WTC11 (cell line): ENCODE data around the gene HOXA13. TPM values are rescaled to one million over a fixed set of nuclear protein-coding genes. Genes with fewer than 3 reads are reported as not detected.

ENCODE experiments used
- ATAC-seq: fragments of 200-7000 bp; cut with Tn5 transposase; 2 replicates; pipeline ENCODE4 v1.10.0; 2021; ENCODE audit warnings: mild to moderate bottlenecking, moderate library complexity
- CTCF ChIA-PET: fragments of 300-600 bp; sonication (Branson Sonifier 250); formaldehyde crosslinking; loops from one replicate; lab custom pipeline; 2021; ENCODE audit warnings: antibody characterized with exemption; lab: Charles Lee
- POLR2A ChIA-PET: fragments of 350-600 bp; sonication (Branson Sonifier 250); formaldehyde crosslinking; loops from one replicate; lab custom pipeline; 2021; ENCODE audit warnings: antibody characterized with exemption; lab: Charles Lee
- DNase-seq: peaks from one replicate; pipeline ENCODE4 v3.0.0; 2021; ENCODE audit warnings: low spot score
- H3K27ac Mint-ChIP-seq: 2 replicates; pipeline ENCODE4 v1.8.0; 2021; ENCODE audit warnings: mixed read lengths
- H3K27me3 Mint-ChIP-seq: 2 replicates; pipeline ENCODE4 v1.8.0; 2021; ENCODE audit warnings: low read depth, mild to moderate bottlenecking, moderate library complexity, mixed read lengths
- H3K36me3 Mint-ChIP-seq: 2 replicates; pipeline ENCODE4 v1.8.0; 2021; ENCODE audit warnings: mixed read lengths
- H3K4me1 Mint-ChIP-seq: 2 replicates; pipeline ENCODE4 v1.8.0; 2022; ENCODE audit warnings: mixed read lengths
- H3K4me3 Mint-ChIP-seq: 2 replicates; pipeline ENCODE4 v1.8.0; 2021; ENCODE audit warnings: mild to moderate bottlenecking, moderate library complexity, mixed read lengths
- H3K9me3 Mint-ChIP-seq: 2 replicates; pipeline ENCODE4 v1.8.0; 2021; ENCODE audit warnings: mixed read lengths
- ATF6 ChIP-seq: sonication (generic); formaldehyde crosslinking; IDR thresholded peaks from 2 replicates; pipeline ENCODE4 v1.8.1; 2023; ENCODE audit warnings: mild to moderate bottlenecking, missing genetic modification reagents
- CBFB ChIP-seq: sonication (generic); formaldehyde crosslinking; IDR thresholded peaks from 2 replicates; pipeline ENCODE4 v1.8.1; 2022; ENCODE audit warnings: mild to moderate bottlenecking, low read depth, missing genetic modification reagents
- CREB1 ChIP-seq: sonication (generic); formaldehyde crosslinking; IDR thresholded peaks from 2 replicates; pipeline ENCODE4 v1.8.0; 2023; ENCODE audit warnings: mild to moderate bottlenecking, missing genetic modification reagents
- CREM ChIP-seq: sonication (generic); formaldehyde crosslinking; IDR thresholded peaks from 2 replicates; pipeline ENCODE4 v1.8.1; 2022; ENCODE audit warnings: mild to moderate bottlenecking, missing genetic modification reagents, moderate library complexity
- CTCF ChIP-seq: fragments of 200-600 bp; IDR thresholded peaks from 2 replicates; pipeline ENCODE4 v1.8.0; 2022; ENCODE audit warnings: antibody characterized with exemption
- E2F1 ChIP-seq: sonication (generic); formaldehyde crosslinking; IDR thresholded peaks from 2 replicates; pipeline ENCODE4 v1.8.0; 2022; ENCODE audit warnings: mild to moderate bottlenecking, missing genetic modification reagents
- FOXK1 ChIP-seq: sonication (generic); formaldehyde crosslinking; IDR thresholded peaks from 2 replicates; pipeline ENCODE4 v1.8.0; 2022; ENCODE audit warnings: mild to moderate bottlenecking, moderate library complexity, missing genetic modification reagents
- FOXP4 ChIP-seq: sonication (generic); formaldehyde crosslinking; IDR thresholded peaks from 2 replicates; pipeline ENCODE4 v1.8.0; 2022; ENCODE audit warnings: mild to moderate bottlenecking, missing genetic modification reagents
- HMGA2 ChIP-seq: fragments of 250-450 bp; sonication (Bioruptor Pico); IDR thresholded peaks from 2 replicates; pipeline ENCODE4 v1.4.0; 2021; ENCODE audit warnings: mild to moderate bottlenecking, moderate library complexity
- MYBL2 ChIP-seq: sonication (generic); formaldehyde crosslinking; IDR thresholded peaks from 2 replicates; pipeline ENCODE4 v1.8.1; 2023; ENCODE audit warnings: mild to moderate bottlenecking, moderate library complexity, missing genetic modification reagents
- NR2C2 ChIP-seq: sonication (generic); formaldehyde crosslinking; IDR thresholded peaks from 2 replicates; pipeline ENCODE4 v1.8.0; 2022; ENCODE audit warnings: mild to moderate bottlenecking, missing genetic modification reagents
- PREB ChIP-seq: sonication (generic); formaldehyde crosslinking; IDR thresholded peaks from 2 replicates; pipeline ENCODE4 v1.8.1; 2022; ENCODE audit warnings: mild to moderate bottlenecking, missing genetic modification reagents, moderate library complexity, borderline replicate concordance
- RORB ChIP-seq: fragments of 250-450 bp; sonication (Bioruptor Pico); IDR thresholded peaks from 2 replicates; pipeline ENCODE4 v1.9.0; 2021; ENCODE audit warnings: mild to moderate bottlenecking
- USF2 ChIP-seq: sonication (generic); formaldehyde crosslinking; IDR thresholded peaks from 2 replicates; pipeline ENCODE4 v1.8.1; 2023; ENCODE audit warnings: mild to moderate bottlenecking, missing genetic modification reagents, moderate library complexity
- ZMAT4 ChIP-seq: fragments of 250-450 bp; sonication (Bioruptor Pico); IDR thresholded peaks from 2 replicates; pipeline ENCODE4 v1.9.0; 2021; ENCODE audit warnings: mild to moderate bottlenecking
- ZNF121 ChIP-seq: sonication (generic); formaldehyde crosslinking; IDR thresholded peaks from 2 replicates; pipeline ENCODE4 v1.8.0; 2023; ENCODE audit warnings: missing genetic modification reagents
- ZNF416 ChIP-seq: fragments of 250-450 bp; sonication (Bioruptor Pico); IDR thresholded peaks from 2 replicates; pipeline ENCODE4 v1.9.0; 2021; ENCODE audit warnings: mild to moderate bottlenecking, inconsistent platforms
- ZNF512 ChIP-seq: sonication (generic); formaldehyde crosslinking; IDR thresholded peaks from 2 replicates; pipeline ENCODE4 v1.8.1; 2022; ENCODE audit warnings: missing genetic modification reagents, borderline replicate concordance
- ZSCAN18 ChIP-seq: fragments of 250-450 bp; sonication (Bioruptor Pico); IDR thresholded peaks from 2 replicates; pipeline ENCODE4 v2.1.2; 2022; ENCODE audit warnings: mild to moderate bottlenecking, moderate library complexity
- total RNA-seq: library from RNA; stranded (reverse); gene quantifications from 3 replicates; pipeline ENCODE4 v1.2.3, GENCODE V29; 2021

The HOXA13 gene
- total RNA-seq, 1 experiment from 2014 or later, result not detected

GRCh38 chr7:27247000-27247399 is 47.1 kb upstream of the HOXA13 start (continued):
- TF ChIP-seq CTCF, result no peak
- no peak for TF ChIP-seq HMGA2 (CRISPR knock-in tag)
- TF ChIP-seq USF2 (CRISPR knock-in tag), result no peak
- TF ChIP-seq RORB, result no peak
- TF ChIP-seq PREB (CRISPR knock-in tag), result no peak
- TF ChIP-seq CBFB (CRISPR knock-in tag), result no peak

GRCh38 chr7:27245798-27246691 is 46.2 kb upstream of the HOXA13 start:
- Mint-ChIP-seq H3K4me3 (peak overlapping the region; percentile 43), H3K36me3 (peaks cover 3% of the 10 kb centered on the region; the same call in 1 of the 2 replicates), H3K27ac (no peak overlapping the region), H3K4me1 (peaks cover 51% of the 10 kb centered on the region), H3K27me3 (peaks cover 100% of the 10 kb centered on the region), H3K9me3 (no peaks in the 10 kb centered on the region)
- DNase-seq (no peak), ATAC-seq (peak; percentile 25)
- CTCF ChIA-PET, result interaction anchor here (0.5 to 2.2 kb wide), 5 partner anchors 11 to 1677 kb away, joined by 3 to 9 read pairs (median 4); no protein-coding TSS in a partner anchor
- POLR2A ChIA-PET, result no interaction called here
- no peak for TF ChIP-seq ZSCAN18 (CRISPR knock-in tag)
- no peak for TF ChIP-seq MYBL2 (CRISPR knock-in tag)
- no peak for TF ChIP-seq FOXK1 (CRISPR knock-in tag)
- TF ChIP-seq CREM (CRISPR knock-in tag), result 0 out of 2 replicates have a peak, but pooled peaks have one; percentile 34
- TF ChIP-seq ZNF416 (CRISPR knock-in tag), result no peak
- TF ChIP-seq ZNF121, result no peak
- TF ChIP-seq E2F1 (CRISPR knock-in tag), result no peak
- TF ChIP-seq ZMAT4 (CRISPR knock-in tag), result no peak
- TF ChIP-seq ATF6 (CRISPR knock-in tag), result no peak
- no peak for TF ChIP-seq NR2C2 (CRISPR knock-in tag)
- no peak for TF ChIP-seq CREB1 (CRISPR knock-in tag)
- peak; percentile 40; the same call in 1 of the 2 replicates for TF ChIP-seq FOXP4 (CRISPR knock-in tag)
- no peak for TF ChIP-seq ZNF512 (CRISPR knock-in tag)
